Loucy (cell line): ENCODE results near the gene UBQLN3.

Source experiments
- H2AFZ ChIP-seq: fragments of 200-600 bp; sonication (generic); 2 replicates; pipeline ENCODE4 v1.6.0; 2016; ENCODE audit warnings: antibody characterized with exemption, mild to moderate bottlenecking, low read length, moderate library complexity
- H3F3A ChIP-seq: fragments of 200-600 bp; 2 replicates; pipeline ENCODE4 v1.6.0; 2016; ENCODE audit warnings: antibody characterized with exemption, low read depth, mild to moderate bottlenecking
- H3K27me3 ChIP-seq: fragments of 200-600 bp; sonication (generic); 2 replicates; pipeline ENCODE4 v1.6.1; 2014; ENCODE audit warnings: low read length, mild to moderate bottlenecking; ENCODE audit not compliant: insufficient read depth, poor library complexity, severe bottlenecking
- H3K36me3 ChIP-seq: fragments of 200-600 bp; sonication (generic); 2 replicates; pipeline ENCODE4 v1.6.1; 2016; ENCODE audit warnings: low read length; ENCODE audit not compliant: insufficient read depth
- H3K4me1 ChIP-seq: fragments of 200-600 bp; sonication (generic); 2 replicates; pipeline ENCODE4 v1.5.1; 2014; ENCODE audit warnings: low read length, mild to moderate bottlenecking; ENCODE audit not compliant: insufficient read depth, poor library complexity, severe bottlenecking
- H3K4me2 ChIP-seq: fragments of 200-600 bp; sonication (generic); 2 replicates; pipeline ENCODE4 v1.6.0; 2014; ENCODE audit warnings: antibody characterized with exemption, low read length, low read depth, mild to moderate bottlenecking; ENCODE audit not compliant: poor library complexity, severe bottlenecking
- H3K4me3 ChIP-seq: fragments of 200-600 bp; sonication (generic); 2 replicates; pipeline ENCODE4 v1.5.1; 2014; ENCODE audit warnings: low read length, mild to moderate bottlenecking, mixed read lengths; ENCODE audit not compliant: poor library complexity, severe bottlenecking
- H3K79me2 ChIP-seq: fragments of 200-600 bp; sonication (generic); 2 replicates; pipeline ENCODE4 v1.6.1; 2014; ENCODE audit warnings: low read length; ENCODE audit not compliant: insufficient read depth
- H3K9ac ChIP-seq: fragments of 200-600 bp; sonication (generic); 2 replicates; pipeline ENCODE4 v1.6.0; 2014; ENCODE audit warnings: mild to moderate bottlenecking, low read depth, low read length, moderate library complexity; ENCODE audit not compliant: poor library complexity, severe bottlenecking
- H3K9me2 ChIP-seq: fragments of 200-600 bp; sonication (generic); replicated peaks from 2 replicates; pipeline ENCODE4 v1.6.1; 2016; ENCODE audit warnings: low read depth, low read length, mixed read lengths
- H3K9me3 ChIP-seq: fragments of 200-600 bp; sonication (generic); 2 replicates; pipeline ENCODE4 v1.6.1; 2014; ENCODE audit warnings: mild to moderate bottlenecking, antibody characterized with exemption, low read length, low read depth; ENCODE audit not compliant: insufficient read depth
- H4K20me1 ChIP-seq: fragments of 200-600 bp; sonication (generic); 2 replicates; pipeline ENCODE4 v1.6.0; 2014; ENCODE audit warnings: antibody characterized with exemption, low read length, mild to moderate bottlenecking; ENCODE audit not compliant: insufficient read depth, poor library complexity, severe bottlenecking
- CTCF ChIP-seq: fragments of 200-600 bp; sonication (generic); conservative IDR thresholded peaks from 2 replicates; pipeline ENCODE4 v1.5.1; 2014; ENCODE audit warnings: mild to moderate bottlenecking, antibody characterized with exemption, low read length
- EZH2phosphoT487 ChIP-seq: fragments of 200-600 bp; IDR thresholded peaks from 2 replicates; pipeline ENCODE4 v1.6.1; 2018; ENCODE audit warnings: antibody characterized with exemption, mild to moderate bottlenecking, moderate library complexity, borderline replicate concordance

UBQLN3 gene

GRCh38 chr11:5522308-5522707, 12.6 kb upstream of the UBQLN3 start:
- Histone ChIP-seq H3F3A (no peaks in the 10 kb centered on the region), H3K4me3 (no peak overlapping the region), H3K9me2 (no peaks in the 10 kb centered on the region), H3K27me3 (no peaks in the 10 kb centered on the region), H3K79me2 (no peaks in the 10 kb centered on the region), H2AFZ (no peak overlapping the region), H4K20me1 (no peaks in the 10 kb centered on the region), H3K9ac (no peak overlapping the region), H3K4me2 (no peak overlapping the region), H3K4me1 (no peaks in the 10 kb centered on the region), H3K9me3 (no peaks in the 10 kb centered on the region), H3K36me3 (no peaks in the 10 kb centered on the region)
- TF ChIP-seq CTCF, result no peak
- no peak for TF ChIP-seq EZH2phosphoT487

GRCh38 chr11:5521540-5521939, 11.8 kb upstream of the UBQLN3 start:
- no peak for TF ChIP-seq CTCF
- no peak for TF ChIP-seq EZH2phosphoT487
- H3K9me2 ChIP-seq, result no peaks in the 10 kb centered on the region
- H3F3A ChIP-seq, result no peaks in the 10 kb centered on the region
- H3K4me3 ChIP-seq, result no peak overlapping the region
- H3K4me2 ChIP-seq, result no peak overlapping the region
- no peak overlapping the region for H3K9ac ChIP-seq
- H2AFZ ChIP-seq, result no peak overlapping the region
- H3K36me3 ChIP-seq, result no peaks in the 10 kb centered on the region
- H3K79me2 ChIP-seq, result no peaks in the 10 kb centered on the region
- no peaks in the 10 kb centered on the region for H4K20me1 ChIP-seq
- H3K27me3 ChIP-seq, result no peaks in the 10 kb centered on the region
- H3K4me1 ChIP-seq, result no peaks in the 10 kb centered on the region
- no peaks in the 10 kb centered on the region for H3K9me3 ChIP-seq

DNA sequence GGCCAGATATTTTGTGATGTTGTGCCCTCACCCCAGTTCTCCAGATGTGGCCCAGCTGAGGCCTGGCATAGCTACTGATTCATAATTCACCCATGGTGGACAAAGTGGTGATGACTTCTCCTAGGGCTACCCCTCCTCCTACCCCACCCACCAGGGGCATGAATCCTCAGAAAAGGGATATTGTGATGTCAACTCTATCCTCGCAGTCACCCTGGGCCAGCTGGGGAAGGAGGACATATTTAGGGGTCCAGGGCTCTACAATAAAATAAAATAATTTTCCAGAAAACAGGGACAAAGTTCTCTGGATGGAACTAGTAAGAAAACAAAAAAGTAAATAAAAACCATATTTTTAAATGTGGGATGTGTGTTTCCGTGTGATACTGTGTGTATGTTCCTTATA, 6.8 kb upstream of the UBQLN3 start, which contains the start of gene UBQLNL:
TSS of gene UBQLNL (minus strand) at position 101 of the 400 bp plus-strand sequence. CDS start 258 bp downstream, outside the sequence.
- no peak within 1 kb of the TSS for H3K4me2 ChIP-seq
- no peak within 1 kb of the TSS for H2AFZ ChIP-seq
- no peak for TF ChIP-seq EZH2phosphoT487
- no peak for TF ChIP-seq CTCF
- no peaks in the 10 kb centered on the region for H3K9me2 ChIP-seq
- H3K79me2 ChIP-seq, result no peaks in the 10 kb centered on the region
- H3K27me3 ChIP-seq, result no peaks in the 10 kb centered on the region
- no peak within 1 kb of the TSS for H3K4me3 ChIP-seq
- no peaks in the 10 kb centered on the region for H3F3A ChIP-seq
- no peaks in the 10 kb centered on the region for H3K4me1 ChIP-seq
- H3K9me3 ChIP-seq, result no peaks in the 10 kb centered on the region
- H3K9ac ChIP-seq, result no peak within 1 kb of the TSS
- no peaks in the 10 kb centered on the region for H3K36me3 ChIP-seq
- no peaks in the 10 kb centered on the region for H4K20me1 ChIP-seq
